ENCODE data around the gene RGS6. TPM values are rescaled to one million over a fixed set of nuclear protein-coding genes. Genes with fewer than 3 reads are reported as not detected.

Gene RGS6
- total and polyA plus RNA-seq, 7 donors, result 0.79 to 8.0 (median 1.6) TPM; not detected in 2

GRCh38 chr14:72443256-72443655 lies 511.0 kb downstream of the RGS6 start:
- H3K4me3 ChIP-seq, result no peak overlapping the region
- H3K36me3 ChIP-seq, result no peaks in the 10 kb centered on the region
- WGBS, 2 donors, result 85 to 88% methylated on average over 2 of the region's 2 CpGs
- TF ChIP-seq POLR2A (IDR thresholded peaks at IDR 0.05) (no peak), POLR2AphosphoS5 (IDR thresholded peaks at IDR 0.05) (no peak)
- intact Hi-C loops (cut with DNase I), result no loop called here
- DNase-seq, result no peak
- no peak overlapping the region for H3K27ac ChIP-seq
- no peaks in the 10 kb centered on the region for H3K4me1 ChIP-seq
- H3K9me3 ChIP-seq, result no peaks in the 10 kb centered on the region
- H3K27me3 ChIP-seq, result no peaks in the 10 kb centered on the region

DNA sequence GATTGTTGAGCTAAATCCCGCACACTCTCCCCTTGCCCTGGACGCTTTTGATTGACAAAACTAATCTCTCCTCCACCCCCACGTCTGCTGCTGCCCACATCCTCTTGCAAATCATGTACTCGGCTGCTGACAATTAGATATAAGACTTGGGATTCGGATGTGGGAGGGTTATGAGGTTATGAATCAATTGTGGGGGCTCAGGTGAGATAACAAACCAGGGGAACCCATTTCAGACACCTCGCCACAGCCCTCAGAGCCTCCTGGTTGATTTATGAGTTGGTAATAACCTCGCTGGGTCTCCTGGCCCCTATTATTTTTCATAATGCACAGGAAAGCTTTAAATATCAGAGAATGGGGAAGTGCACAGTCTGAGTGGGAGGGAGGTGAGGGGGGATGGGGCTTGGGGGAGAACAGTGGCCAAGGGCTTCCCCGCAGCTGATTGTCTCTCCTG lies 511.8 kb downstream of the RGS6 start:
- WGBS, 2 donors, result 40 to 64% methylated on average over 8 of the region's 8 CpGs
- H3K4me1 ChIP-seq, result no peaks in the 10 kb centered on the region
- intact Hi-C loops (cut with DNase I), result no loop called here
- no peaks in the 10 kb centered on the region for H3K27me3 ChIP-seq
- no peak for DNase-seq
- H3K9me3 ChIP-seq, result no peaks in the 10 kb centered on the region
- no peaks in the 10 kb centered on the region for H3K36me3 ChIP-seq
- no peak overlapping the region for H3K27ac ChIP-seq
- TF ChIP-seq POLR2A (IDR thresholded peaks at IDR 0.05) (no peak), POLR2AphosphoS5 (IDR thresholded peaks at IDR 0.05) (no peak), CTCF (IDR thresholded peaks at IDR 0.05) (no peak), EP300 (IDR thresholded peaks at IDR 0.05) (no peak)
- no peak overlapping the region for H3K4me3 ChIP-seq

- Histone ChIP-seq H3K27ac (no peak overlapping the region), H3K4me3 (no peak overlapping the region), H3K36me3 (no peaks in the 10 kb centered on the region), H3K9me3 (no peaks in the 10 kb centered on the region), H3K4me1 (peaks cover 0 to 3% (median 2%) of the 10 kb centered on the region in 4 donors), H3K27me3 (no peaks in the 10 kb centered on the region)
- TF ChIP-seq CTCF (IDR thresholded peaks at IDR 0.05), result no peak
- no peak for TF ChIP-seq EP300 (IDR thresholded peaks at IDR 0.05)
- no peak for TF ChIP-seq POLR2A (IDR thresholded peaks at IDR 0.05)
- TF ChIP-seq POLR2AphosphoS5 (IDR thresholded peaks at IDR 0.05), result no peak
- intact Hi-C loops (cut with DNase I), result no loop called here
- 75 to 87% methylated on average over 6 of the region's 6 CpGs for WGBS, 2 donors
- no peak for DNase-seq
Observed at GRCh38 chr14:72444701-72445100, 512.5 kb downstream of the RGS6 start.

DNA sequence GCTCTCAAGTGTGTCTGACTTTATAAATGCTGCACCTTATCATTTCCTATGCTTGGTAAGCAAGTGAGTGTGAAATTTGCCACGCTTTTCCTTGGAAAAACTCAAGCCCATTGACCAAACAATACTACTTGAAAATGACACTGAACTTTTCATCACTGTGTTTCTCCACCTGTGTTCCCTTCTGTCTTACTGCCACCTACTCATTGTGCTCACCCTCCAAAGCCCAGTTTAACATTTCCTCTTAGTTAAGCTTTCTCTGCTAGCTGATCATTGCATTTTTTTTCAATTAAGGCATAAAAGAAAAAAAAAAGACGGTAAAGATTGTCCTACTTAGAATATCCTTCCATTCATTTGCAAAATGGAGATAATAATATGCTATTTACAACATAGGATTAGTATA lies 516.0 kb downstream of the RGS6 start:
- DNase-seq, result no peak
- H3K27me3 ChIP-seq, result no peaks in the 10 kb centered on the region
- H3K4me1 ChIP-seq, result peaks cover 0 to 32% (median 15%) of the 10 kb centered on the region in 4 donors
- H3K4me3 ChIP-seq, result no peak overlapping the region
- WGBS, 2 donors, result 86 to 90% methylated on average over 2 of the region's 2 CpGs
- H3K9me3 ChIP-seq, result no peaks in the 10 kb centered on the region
- TF ChIP-seq CTCF (IDR thresholded peaks at IDR 0.05) (no peak), EP300 (IDR thresholded peaks at IDR 0.05) (no peak), POLR2AphosphoS5 (IDR thresholded peaks at IDR 0.05) (no peak), POLR2A (IDR thresholded peaks at IDR 0.05) (no peak)
- intact Hi-C loops (cut with DNase I), result no loop called here
- no peaks in the 10 kb centered on the region for H3K36me3 ChIP-seq
- H3K27ac ChIP-seq, result no peak overlapping the region

DNA sequence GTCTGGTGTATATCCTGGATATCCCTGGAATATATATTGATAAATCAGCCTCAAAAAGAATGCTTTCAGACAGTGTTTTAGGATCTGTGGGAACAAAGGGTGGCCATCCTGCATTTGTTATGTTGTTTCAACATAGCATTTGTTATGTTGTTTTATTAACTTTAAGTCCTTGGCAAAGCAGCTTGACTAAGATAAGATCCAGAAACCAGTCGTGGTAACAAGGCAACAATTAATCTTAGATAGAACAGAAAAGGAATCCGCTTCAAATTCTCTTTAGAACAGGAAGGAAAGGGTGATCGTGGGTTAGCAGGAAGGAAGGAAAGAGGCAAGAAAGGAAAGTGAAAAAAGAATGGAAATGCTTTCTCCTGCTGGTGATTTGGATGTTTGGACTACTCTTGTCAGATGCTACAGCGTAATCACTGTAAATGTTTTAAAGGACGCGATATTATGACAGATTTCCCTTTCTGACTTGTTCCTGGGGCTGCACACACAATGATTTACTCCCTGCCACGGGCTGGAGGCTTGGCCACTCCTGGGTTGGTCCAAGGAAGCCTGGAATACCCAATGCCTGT lies 518.3 kb downstream of the RGS6 start:
- Histone ChIP-seq H3K4me3 (peak overlapping the region in 1 of 4 donors; percentile 6), H3K4me1 (peaks cover 0 to 32% (median 15%) of the 10 kb centered on the region in 4 donors), H3K36me3 (no peaks in the 10 kb centered on the region), H3K9me3 (no peaks in the 10 kb centered on the region), H3K27ac (peak overlapping the region in 2 of 4 donors; percentile 13 to 40), H3K27me3 (no peaks in the 10 kb centered on the region)
- WGBS, 2 donors, result 58 to 63% methylated on average over 7 of the region's 7 CpGs
- intact Hi-C loops (cut with DNase I), result no loop called here
- DNase-seq, result no peak
- TF ChIP-seq POLR2AphosphoS5 (IDR thresholded peaks at IDR 0.05) (peak in 2 of 4 donors; percentile 23 to 77), EP300 (IDR thresholded peaks at IDR 0.05) (peak in 1 of 4 donors; percentile 4), POLR2A (IDR thresholded peaks at IDR 0.05) (no peak), CTCF (IDR thresholded peaks at IDR 0.05) (no peak)
